Fibroblast of lung (primary cell): ENCODE measurements around the gene JARID2. TPM values are rescaled to one million over a fixed set of nuclear protein-coding genes. Genes with fewer than 3 reads are reported as not detected.

Source experiments
- DNase-seq, 2 donors: peaks; one replicate each; pipeline versions ENCODE4 v3.0.0 to v3.0.0-alpha.2; 2010; ENCODE audit warnings: low read depth in 2 of 2
- H2AFZ ChIP-seq: 2 replicates; pipeline ENCODE4 v1.5.1; 2012; ENCODE audit warnings: low read length, control low read depth, inconsistent platforms
- H3K27ac ChIP-seq: 2 replicates; pipeline ENCODE4 v1.5.1; 2011; ENCODE audit warnings: low read length, control low read depth; ENCODE audit not compliant: insufficient read depth
- H3K27me3 ChIP-seq: 2 replicates; pipeline ENCODE4 v1.5.1; 2011; ENCODE audit warnings: mild to moderate bottlenecking, low read length; ENCODE audit not compliant: control insufficient read depth, insufficient read depth
- H3K36me3 ChIP-seq: 2 replicates; pipeline ENCODE4 v1.5.1; 2011; ENCODE audit warnings: low read length; ENCODE audit not compliant: control insufficient read depth, insufficient read depth
- H3K4me1 ChIP-seq: 2 replicates; pipeline ENCODE4 v1.5.1; 2011; ENCODE audit warnings: low read length; ENCODE audit not compliant: control insufficient read depth, insufficient read depth; ENCODE audit errors: extremely low read depth
- H3K4me2 ChIP-seq: 2 replicates; pipeline ENCODE4 v1.5.1; 2011; ENCODE audit warnings: low read length, control low read depth; ENCODE audit not compliant: insufficient read depth; ENCODE audit errors: extremely low read depth
- H3K4me3 ChIP-seq, 4 experiments: fragments of 200-600 bp in 1 of 4; sonication (generic) in 1 of 4; replicated peaks in 1 of 4; 2 replicates each; pipeline ENCODE4 v1.5.1; 2011 to 2016; ENCODE audit warnings: low read length in 4 of 4, low read depth in 3 of 4, mild to moderate bottlenecking in 3 of 4, control low read depth in 2 of 4, inconsistent platforms in 1 of 4, mixed read lengths in 1 of 4; ENCODE audit not compliant: insufficient read depth in 1 of 4; ENCODE audit errors: control extremely low read depth in 1 of 4
- H3K79me2 ChIP-seq: 2 replicates; pipeline ENCODE4 v1.5.1; 2012; ENCODE audit warnings: mild to moderate bottlenecking, low read length, inconsistent platforms; ENCODE audit not compliant: control insufficient read depth, insufficient read depth
- H3K9ac ChIP-seq: 2 replicates; pipeline ENCODE4 v1.5.1; 2011; ENCODE audit warnings: mild to moderate bottlenecking, low read length, control low read depth; ENCODE audit not compliant: insufficient read depth
- H3K9me3 ChIP-seq: 2 replicates; pipeline ENCODE4 v1.5.1; 2012; ENCODE audit warnings: low read depth, low read length; ENCODE audit not compliant: control insufficient read depth, insufficient read depth
- H4K20me1 ChIP-seq: 2 replicates; pipeline ENCODE4 v1.5.1; 2011; ENCODE audit warnings: low read length; ENCODE audit not compliant: control insufficient read depth, insufficient read depth; ENCODE audit errors: extremely low read depth
- CTCF ChIP-seq, 2 donors: IDR thresholded peaks in 1 of 2; conservative IDR thresholded peaks in 1 of 2; 1 replicate in 1 of 2; 2 replicates in 1 of 2; pipeline ENCODE4 v1.5.1; 2011 to 2012; ENCODE audit warnings: low read length in 2 of 2, control low read depth in 1 of 2, inconsistent platforms in 1 of 2, low read depth in 1 of 2, mild to moderate bottlenecking in 1 of 2
- EZH2 ChIP-seq: IDR thresholded peaks from 2 replicates; pipeline ENCODE4 v1.5.1; 2012; ENCODE audit warnings: low read length, control low read depth, mild to moderate bottlenecking; ENCODE audit errors: missing control alignments
- polyA plus RNA-seq, 2 donors: library from polyadenylated mRNA; depleted of rRNA in 1 of 2; stranded (reverse) in 1 of 2; unstranded in 1 of 2; fragments of >200 nt; gene quantifications; 2 replicates each; pipeline ENCODE4 v1.2.1, GENCODE V29; 2011 to 2012; ENCODE audit warnings: missing spikeins in 1 of 2
- total RNA-seq: library from RNA; depleted of rRNA; stranded (reverse); fragments of >200 nt; gene quantifications from 2 replicates; pipeline ENCODE4 v1.2.1, GENCODE V29; 2014

Gene JARID2
- total and polyA plus RNA-seq, 2 donors (not counting 1 experiment from before 2014, with no cell fraction given) = 5.0 to 8.2 TPM

DNA sequence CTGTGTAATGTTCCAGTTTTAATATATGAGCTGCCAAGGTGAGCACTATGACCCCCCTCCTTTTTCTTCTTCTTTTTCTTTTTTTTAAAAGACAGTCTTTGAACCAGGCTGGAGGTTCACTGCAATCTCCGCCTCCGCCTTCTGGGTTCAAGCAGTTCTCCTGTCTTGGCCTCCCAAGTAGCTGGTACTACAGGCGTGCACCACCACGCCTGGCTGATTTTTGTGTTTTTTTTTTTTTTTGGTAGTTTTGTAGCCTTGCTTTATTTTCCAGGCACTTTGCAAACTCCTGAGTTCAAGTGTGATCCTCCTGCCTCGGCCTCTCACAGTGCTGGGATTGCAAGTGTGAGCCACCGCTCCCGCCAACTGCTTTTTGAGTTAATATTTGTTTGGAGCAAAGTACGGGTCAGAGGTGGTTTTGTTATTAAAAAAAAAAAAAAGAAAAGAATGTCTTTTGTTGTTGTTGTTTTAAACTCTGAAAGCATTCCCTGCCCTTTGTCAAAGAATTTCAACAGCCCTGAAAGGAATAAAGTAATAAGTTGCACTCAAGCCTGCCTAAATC is 78.6 kb downstream of the JARID2 start:
- TF ChIP-seq CTCF (conservative IDR thresholded peaks at IDR 0.05 in 1 of 2, IDR thresholded peaks at IDR 0.05 in 1 of 2; ENCODE audit: low read depth in 1 of 2, low read length in 2 of 2) (no peak), EZH2 (no peak)
- DNase-seq = no peak
- H3K27ac ChIP-seq = no peak overlapping the region
- peaks cover 21% of the 10 kb centered on the region for H3K4me1 ChIP-seq
- H2AFZ ChIP-seq = no peak overlapping the region
- no peaks in the 10 kb centered on the region for H4K20me1 ChIP-seq
- no peak overlapping the region for H3K4me2 ChIP-seq
- no peaks in the 10 kb centered on the region for H3K36me3 ChIP-seq
- H3K9ac ChIP-seq = no peak overlapping the region
- no peak overlapping the region for H3K4me3 ChIP-seq
- H3K27me3 ChIP-seq = no peaks in the 10 kb centered on the region
- peaks cover 18% of the 10 kb centered on the region for H3K79me2 ChIP-seq
- H3K9me3 ChIP-seq = no peaks in the 10 kb centered on the region

- Histone ChIP-seq H2AFZ (no peak overlapping the region), H3K9ac (no peak overlapping the region), H3K9me3 (no peaks in the 10 kb centered on the region), H3K4me3 (no peak overlapping the region), H3K27me3 (no peaks in the 10 kb centered on the region), H3K4me2 (no peak overlapping the region), H3K79me2 (peaks cover 18% of the 10 kb centered on the region), H4K20me1 (no peaks in the 10 kb centered on the region), H3K36me3 (no peaks in the 10 kb centered on the region), H3K4me1 (peaks cover 30% of the 10 kb centered on the region), H3K27ac (no peak overlapping the region)
- no peak for DNase-seq
- TF ChIP-seq CTCF (conservative IDR thresholded peaks at IDR 0.05 in 1 of 2, IDR thresholded peaks at IDR 0.05 in 1 of 2; ENCODE audit: low read depth in 1 of 2, low read length in 2 of 2) (no peak), EZH2 (no peak)
These were observed 79.7 kb downstream of the JARID2 start for GRCh38 chr6:15325540-15325955.

DNA sequence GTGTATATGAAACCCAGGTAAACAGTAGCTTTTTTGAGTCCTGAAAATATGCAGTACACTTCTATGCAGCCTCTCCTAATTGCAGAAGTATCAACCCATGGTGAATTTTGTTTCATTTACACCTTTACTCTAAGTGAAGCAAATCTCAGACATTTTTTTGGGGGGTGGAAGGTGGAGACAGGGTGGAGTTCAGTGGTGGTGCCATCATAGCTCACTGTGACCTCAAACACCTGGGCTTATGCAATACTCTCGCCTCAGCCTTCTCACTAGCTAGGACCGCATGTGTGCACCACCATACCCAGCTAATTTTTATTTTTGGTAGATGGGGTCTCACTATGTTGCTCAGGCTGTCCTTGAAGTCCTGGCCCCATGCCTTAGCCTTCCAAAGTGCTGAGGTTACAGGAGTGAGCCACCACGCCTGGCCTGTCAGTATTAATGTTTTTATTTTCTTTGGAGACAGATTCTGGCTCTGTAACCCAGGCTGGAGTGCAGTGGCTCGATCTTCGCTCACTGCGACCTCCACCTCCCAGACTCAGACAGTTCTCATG is 80.3 kb downstream of the JARID2 start:
- no peak overlapping the region for H3K4me3 ChIP-seq
- no peak overlapping the region for H3K27ac ChIP-seq
- TF ChIP-seq CTCF (conservative IDR thresholded peaks at IDR 0.05 in 1 of 2, IDR thresholded peaks at IDR 0.05 in 1 of 2; ENCODE audit: low read depth in 1 of 2, low read length in 2 of 2) = no peak
- no peak for TF ChIP-seq EZH2
- peaks cover 35% of the 10 kb centered on the region for H3K4me1 ChIP-seq
- H3K27me3 ChIP-seq = no peaks in the 10 kb centered on the region
- no peak overlapping the region for H3K4me2 ChIP-seq
- no peaks in the 10 kb centered on the region for H4K20me1 ChIP-seq
- no peak for DNase-seq
- peaks cover 20% of the 10 kb centered on the region for H3K79me2 ChIP-seq
- H2AFZ ChIP-seq = no peak overlapping the region
- H3K9ac ChIP-seq = no peak overlapping the region
- H3K9me3 ChIP-seq = no peaks in the 10 kb centered on the region
- H3K36me3 ChIP-seq = no peaks in the 10 kb centered on the region
